Myocyte (in vitro differentiated cells): ENCODE measurements around the gene TOMT. TPM values are rescaled to one million over a fixed set of nuclear protein-coding genes. Genes with fewer than 3 reads are reported as not detected.

ENCODE experiments used
- DNase-seq: peaks from one replicate; pipeline ENCODE4 v3.0.0-alpha.2; 2012; ENCODE audit warnings: low read depth
- microRNA-seq: library from miRNA; unstranded; fragments of <30 nt; microRNA quantifications from one replicate; pipeline ENCODE4, GENCODE V29; 2016
- total RNA-seq: library from RNA; depleted of rRNA; stranded (reverse); fragments of >200 nt; gene quantifications from 2 replicates; pipeline ENCODE4 v1.2.3, GENCODE V29; 2014

Gene TOMT
- total RNA-seq, 1 donor from 2014 or later = not detected

GRCh38 chr11:72157131-72157530 lies 51.4 kb downstream of the TOMT start:
- no peak for DNase-seq

Small RNA genes lying within 50 kb of the gene (microRNA-seq; reads per million reads assigned to microRNA genes)
- not detected for gene MIR3165

Other genes starting within 250 kb of the TOMT start
- not detected in 2 replicates for gene DEFB131B, start 227.5 kb upstream of the TOMT start, total RNA-seq
- gene XNDC1N, start 177.3 kb upstream of the TOMT start, total RNA-seq = 2.7 and 3.0 TPM in 2 replicates
- gene RNF121, start 176.9 kb upstream of the TOMT start, total RNA-seq = 45.3 and 54.3 TPM in 2 replicates
- gene IL18BP, start 107.0 kb upstream of the TOMT start, total RNA-seq = 2.4 and 4.1 TPM in 2 replicates
- 177 and 218 TPM in 2 replicates for gene NUMA1, start 25.4 kb upstream of the TOMT start, total RNA-seq
- 2.7 and 4.0 TPM in 2 replicates for gene LRRC51, start 25.1 kb upstream of the TOMT start, total RNA-seq
- gene LAMTOR1, start 2.6 kb upstream of the TOMT start, total RNA-seq = 111 and 118 TPM in 2 replicates
- 23.1 and 25.3 TPM in 2 replicates for gene ANAPC15, start 6.8 kb downstream of the TOMT start, total RNA-seq
- not detected in 2 replicates for gene FOLR3, start 29.8 kb downstream of the TOMT start, total RNA-seq
- 34.8 and 39.0 TPM in 2 replicates for gene FOLR1, start 86.2 kb downstream of the TOMT start, total RNA-seq
- gene FOLR2, start 110.9 kb downstream of the TOMT start, total RNA-seq = not detected in 2 replicates
- gene INPPL1, start 118.8 kb downstream of the TOMT start, total RNA-seq = 490 and 646 TPM in 2 replicates
- gene PHOX2A, start 138.3 kb downstream of the TOMT start, total RNA-seq = not detected in 2 replicates